Ishikawa (cell line): Measurements from ENCODE around the gene LRP1.

Experiments
- CEBPB ChIP-seq: IDR thresholded peaks from 2 replicates; pipeline ENCODE4 v1.6.1; 2012
- CREB1 ChIP-seq: IDR thresholded peaks from 2 replicates; pipeline ENCODE4 v1.6.1; 2012; ENCODE audit warnings: low read depth
- EGR1 ChIP-seq: IDR thresholded peaks from 2 replicates; pipeline ENCODE4 v1.6.1; 2012
- EP300 ChIP-seq: IDR thresholded peaks from 2 replicates; pipeline ENCODE4 v1.6.1; 2012; ENCODE audit warnings: borderline replicate concordance
- FOXM1 ChIP-seq: IDR thresholded peaks from 2 replicates; pipeline ENCODE4 v1.6.1; 2012; ENCODE audit warnings: low read depth, borderline replicate concordance
- MAX ChIP-seq: IDR thresholded peaks from 2 replicates; pipeline ENCODE4 v1.6.1; 2012
- NFIC ChIP-seq: IDR thresholded peaks from 2 replicates; pipeline ENCODE4 v1.6.1; 2012
- RAD21 ChIP-seq: IDR thresholded peaks from 2 replicates; pipeline ENCODE4 v1.6.1; 2012; ENCODE audit warnings: low read depth
- REST ChIP-seq: IDR thresholded peaks from 2 replicates; pipeline ENCODE4 v1.6.1; 2012; ENCODE audit warnings: low read depth, mild to moderate bottlenecking
- TAF1 ChIP-seq: IDR thresholded peaks from 2 replicates; pipeline ENCODE4 v1.6.1; 2012; ENCODE audit warnings: low read depth, mild to moderate bottlenecking
- TEAD4 ChIP-seq: IDR thresholded peaks from 2 replicates; pipeline ENCODE4 v1.6.1; 2012
- YY1 ChIP-seq: IDR thresholded peaks from 2 replicates; pipeline ENCODE4 v1.6.1; 2012; ENCODE audit warnings: low read depth

GRCh38 chr12:57209916-57210315, 81.6 kb downstream of the LRP1 start:
- no peak for TF ChIP-seq EP300
- TF ChIP-seq YY1: no peak
- no peak for TF ChIP-seq MAX
- no peak for TF ChIP-seq RAD21
- TF ChIP-seq NFIC: no peak
- TF ChIP-seq CREB1: no peak
- no peak for TF ChIP-seq TEAD4
- no peak for TF ChIP-seq REST
- no peak for TF ChIP-seq CEBPB
- no peak for TF ChIP-seq TAF1
- TF ChIP-seq FOXM1: no peak
- TF ChIP-seq EGR1: no peak
